ENCODE data around the gene KLK14.
A peak's percentile ranks its signal among the peaks of the same experiment; 100 is the strongest.

The KLK14 gene, protein sequence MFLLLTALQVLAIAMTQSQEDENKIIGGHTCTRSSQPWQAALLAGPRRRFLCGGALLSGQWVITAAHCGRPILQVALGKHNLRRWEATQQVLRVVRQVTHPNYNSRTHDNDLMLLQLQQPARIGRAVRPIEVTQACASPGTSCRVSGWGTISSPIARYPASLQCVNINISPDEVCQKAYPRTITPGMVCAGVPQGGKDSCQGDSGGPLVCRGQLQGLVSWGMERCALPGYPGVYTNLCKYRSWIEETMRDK

DNA sequence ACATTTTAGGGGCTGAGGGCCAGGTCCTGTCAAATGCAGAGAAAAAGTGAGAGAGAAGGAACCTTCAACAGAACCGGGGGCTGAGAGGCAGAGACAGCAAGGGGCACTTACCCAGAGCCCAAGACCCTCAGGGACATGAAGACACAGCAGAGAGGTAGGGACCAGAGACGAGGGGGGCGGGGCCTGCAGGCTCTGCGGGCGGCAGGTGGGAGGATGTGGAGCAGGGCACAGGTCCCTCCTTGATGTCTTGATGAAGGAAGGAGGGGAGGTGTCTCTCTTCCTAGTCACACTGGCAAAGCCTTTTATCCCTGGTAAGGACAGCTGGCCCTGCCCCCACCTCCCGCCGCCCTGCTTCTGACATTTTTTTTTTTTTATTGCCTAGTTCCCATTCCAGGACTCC is at the start of gene KLK14:
Gene KLK14, minus strand, starts transcription at position 277 of the 400 bp plus-strand sequence. Its CDS starts 273 bp downstream, at position 4.
- no peak for DNase-seq

DNA sequence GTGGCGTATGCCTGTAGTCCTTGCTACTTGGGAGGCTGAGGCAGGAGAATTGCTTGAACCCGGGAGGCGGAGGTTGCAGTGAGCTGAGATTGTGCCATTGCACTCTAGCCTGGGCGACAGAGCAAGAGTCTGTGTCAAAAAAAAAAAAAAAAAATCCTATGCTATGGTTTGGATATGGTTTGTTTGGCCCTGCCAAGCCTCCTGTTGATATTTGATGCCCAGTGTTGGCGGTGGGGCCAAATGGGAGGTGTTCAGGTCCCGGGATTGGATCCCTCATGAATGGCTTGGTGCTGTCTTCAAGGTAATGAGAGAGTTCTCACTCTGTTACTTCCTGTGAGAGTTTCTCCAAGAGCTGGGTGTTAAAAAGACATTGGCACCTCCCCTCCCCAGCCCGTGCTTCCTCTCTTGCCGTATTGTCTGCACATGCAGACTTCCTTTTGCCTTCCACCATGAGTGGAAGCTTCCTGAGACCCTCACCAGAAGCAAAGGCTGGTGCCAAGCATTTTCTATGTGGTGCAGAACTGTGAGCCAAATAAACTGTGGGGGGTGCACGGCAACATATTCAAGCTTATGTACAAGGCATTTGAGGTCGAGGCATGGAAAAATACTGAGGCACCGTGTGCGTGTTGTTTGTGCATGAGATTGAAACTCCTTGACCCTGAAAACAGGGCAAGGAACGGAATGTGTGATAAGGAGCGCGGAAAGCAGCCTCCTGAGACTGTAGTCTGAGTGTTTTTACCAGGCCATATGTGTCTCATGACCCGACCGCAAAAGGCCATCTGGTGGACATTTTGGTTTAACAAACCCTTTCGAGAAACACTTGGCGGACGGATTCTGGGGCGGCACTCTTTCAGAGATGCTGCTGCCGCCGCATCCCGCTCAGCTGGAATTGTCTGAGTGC is 49.3 kb upstream of the KLK14 start:
- DNase-seq = peak; percentile 36 to 41

DNA sequence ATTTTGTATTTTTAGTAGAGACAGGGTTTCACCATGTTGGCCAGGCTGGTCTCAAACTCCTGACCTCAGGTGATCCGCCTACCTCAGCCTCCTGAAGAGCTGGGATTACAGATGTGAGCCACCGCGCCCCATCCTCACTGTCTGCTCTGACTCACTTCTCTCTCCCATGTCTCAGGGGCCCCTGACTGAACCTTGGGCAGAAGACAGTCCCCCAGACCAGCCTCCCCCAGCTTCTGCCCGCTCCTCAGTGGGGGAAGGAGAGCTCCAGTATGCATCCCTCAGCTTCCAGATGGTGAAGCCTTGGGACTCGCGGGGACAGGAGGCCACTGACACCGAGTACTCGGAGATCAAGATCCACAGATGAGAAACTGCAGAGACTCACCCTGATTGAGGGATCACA is 47.0 kb upstream of the KLK14 start:
- DNase-seq = no peak

DNA sequence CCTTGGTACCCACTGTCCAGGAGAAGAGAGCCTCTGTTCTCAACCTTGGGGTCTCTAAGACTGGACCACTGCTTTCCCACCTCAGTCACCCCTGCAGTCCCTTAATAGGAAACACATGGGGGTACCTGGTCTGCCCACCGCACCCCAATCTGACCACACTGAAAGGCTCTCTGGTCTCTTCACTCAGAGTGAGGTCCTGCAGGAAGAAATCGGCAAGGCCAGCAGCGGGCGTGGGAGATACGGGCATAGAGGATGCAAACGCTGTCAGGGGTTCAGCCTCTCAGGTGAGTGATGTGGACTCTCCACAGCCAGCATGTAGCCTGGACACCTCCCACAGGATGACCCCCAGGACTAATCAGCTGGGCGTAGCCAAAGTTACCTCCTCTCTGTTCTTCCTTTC is 45.5 kb upstream of the KLK14 start:
- no peak for DNase-seq

DNA sequence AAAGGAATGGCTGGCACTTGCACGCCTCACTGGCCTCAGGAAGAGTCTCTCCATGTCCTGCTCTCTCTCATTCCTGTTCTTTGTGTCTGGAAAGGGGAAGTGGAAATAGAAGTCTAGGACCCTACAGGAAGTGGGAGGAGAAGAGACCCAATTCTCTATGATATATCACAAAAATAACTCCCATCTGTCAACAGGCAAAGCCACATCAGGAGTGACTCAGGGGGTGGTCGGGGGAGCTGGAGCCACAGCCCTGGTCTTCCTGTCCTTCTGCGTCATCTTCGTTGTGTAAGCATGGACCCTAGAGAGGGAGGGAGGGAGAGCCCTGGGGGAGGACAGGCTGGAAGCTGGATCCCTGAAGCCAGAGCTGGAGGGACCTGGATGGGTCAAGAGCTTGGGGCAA is 45.1 kb upstream of the KLK14 start:
- peak in 1 of 2 donors; percentile 75 for DNase-seq

DNA sequence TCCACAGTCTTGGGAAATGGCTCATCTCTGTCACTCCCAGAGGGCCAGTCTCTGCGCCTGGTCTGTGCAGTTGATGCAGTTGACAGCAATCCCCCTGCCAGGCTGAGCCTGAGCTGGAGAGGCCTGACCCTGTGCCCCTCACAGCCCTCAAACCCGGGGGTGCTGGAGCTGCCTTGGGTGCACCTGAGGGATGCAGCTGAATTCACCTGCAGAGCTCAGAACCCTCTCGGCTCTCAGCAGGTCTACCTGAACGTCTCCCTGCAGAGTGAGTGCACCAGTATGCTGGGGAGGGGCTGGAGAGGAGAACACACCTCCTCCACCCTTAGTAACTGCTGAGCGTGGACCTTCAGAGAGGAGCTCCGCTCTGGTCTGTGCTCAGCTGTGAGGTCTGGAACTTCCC is 44.3 kb upstream of the KLK14 start:
- DNase-seq = no peak

DNA sequence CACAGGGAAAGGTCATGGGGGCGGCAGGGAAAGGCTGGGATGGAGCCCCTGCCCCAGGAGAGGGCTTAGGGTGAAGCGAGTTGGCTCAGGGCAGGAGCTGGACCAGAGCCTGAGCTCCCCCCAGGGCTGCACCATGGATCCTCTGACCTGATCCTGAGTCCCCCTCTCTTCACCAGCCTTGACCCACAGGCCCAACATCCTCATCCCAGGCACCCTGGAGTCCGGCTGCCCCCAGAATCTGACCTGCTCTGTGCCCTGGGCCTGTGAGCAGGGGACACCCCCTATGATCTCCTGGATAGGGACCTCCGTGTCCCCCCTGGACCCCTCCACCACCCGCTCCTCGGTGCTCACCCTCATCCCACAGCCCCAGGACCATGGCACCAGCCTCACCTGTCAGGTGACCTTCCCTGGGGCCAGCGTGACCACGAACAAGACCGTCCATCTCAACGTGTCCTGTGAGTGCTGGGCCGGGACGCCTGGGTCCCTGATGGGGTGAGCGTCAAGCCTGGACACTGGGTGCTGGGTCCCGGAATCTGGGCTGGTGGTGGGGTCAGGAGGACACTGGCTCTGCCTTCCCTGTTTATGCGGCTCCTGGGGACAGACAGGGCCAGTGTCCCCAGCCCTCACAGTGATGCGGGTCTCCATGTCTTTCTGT is 42.9 kb upstream of the KLK14 start:
- no peak for DNase-seq

DNA sequence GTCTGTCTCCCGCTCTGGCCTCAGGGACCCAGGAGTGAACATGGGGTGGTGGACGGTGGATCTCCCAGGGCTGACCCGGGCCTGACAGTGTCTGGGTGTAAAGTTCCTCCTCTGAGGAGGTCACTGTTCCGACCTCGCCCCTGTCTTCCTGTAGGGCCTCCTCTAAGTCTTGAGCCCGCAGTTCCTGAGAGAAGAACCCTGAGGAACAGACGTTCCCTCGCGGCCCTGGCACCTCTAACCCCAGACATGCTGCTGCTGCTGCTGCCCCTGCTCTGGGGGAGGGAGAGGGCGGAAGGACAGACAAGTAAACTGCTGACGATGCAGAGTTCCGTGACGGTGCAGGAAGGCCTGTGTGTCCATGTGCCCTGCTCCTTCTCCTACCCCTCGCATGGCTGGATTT is 42.0 kb upstream of the KLK14 start, which contains the start of gene SIGLEC9:
Gene SIGLEC9, plus strand, starts transcription at position 178 of the 400 bp plus-strand sequence. Its CDS starts 69 bp downstream, at position 247.
- peak in 1 of 2 donors; percentile 53 for DNase-seq

DNA sequence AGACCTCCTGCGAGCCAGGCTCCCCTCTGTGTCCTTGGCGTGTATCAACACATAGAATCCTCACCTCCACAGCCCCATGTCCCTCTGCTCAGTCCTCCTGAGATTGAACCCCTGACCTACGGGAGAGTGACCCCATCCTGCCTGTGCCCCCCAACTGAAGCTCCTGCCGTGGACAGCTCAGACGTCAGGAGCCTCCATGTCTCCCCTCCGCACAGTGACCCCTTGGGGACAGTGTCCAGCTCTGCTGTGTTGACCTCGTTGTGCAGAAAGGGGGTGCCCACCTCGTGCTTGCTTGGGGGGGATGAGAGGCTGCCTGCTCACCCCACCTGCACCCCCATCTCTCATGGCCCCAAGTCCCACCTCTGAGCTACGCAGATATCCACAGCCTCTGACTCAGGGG is 41.5 kb upstream of the KLK14 start:
- DNase-seq = no peak

DNA sequence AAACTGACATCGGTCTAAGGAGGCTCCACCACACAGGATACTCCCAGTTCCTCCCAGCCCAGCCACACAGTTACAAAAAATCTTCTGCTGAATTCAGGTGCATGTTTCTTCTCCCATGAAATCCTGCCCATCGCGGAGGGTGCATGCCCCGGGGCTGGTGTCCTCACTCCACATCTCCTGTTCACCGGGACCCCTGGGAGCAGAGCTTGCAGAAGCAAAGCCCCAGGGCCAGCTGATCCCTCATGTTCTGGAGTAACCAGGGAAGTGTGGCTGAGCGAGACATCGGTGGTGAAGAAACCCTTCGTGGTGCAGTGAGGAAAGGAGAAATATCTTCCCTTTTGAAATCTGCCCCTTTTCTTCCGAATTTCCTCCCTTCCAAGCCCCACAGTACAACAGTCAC is 41.1 kb upstream of the KLK14 start:
- no peak for DNase-seq

DNA sequence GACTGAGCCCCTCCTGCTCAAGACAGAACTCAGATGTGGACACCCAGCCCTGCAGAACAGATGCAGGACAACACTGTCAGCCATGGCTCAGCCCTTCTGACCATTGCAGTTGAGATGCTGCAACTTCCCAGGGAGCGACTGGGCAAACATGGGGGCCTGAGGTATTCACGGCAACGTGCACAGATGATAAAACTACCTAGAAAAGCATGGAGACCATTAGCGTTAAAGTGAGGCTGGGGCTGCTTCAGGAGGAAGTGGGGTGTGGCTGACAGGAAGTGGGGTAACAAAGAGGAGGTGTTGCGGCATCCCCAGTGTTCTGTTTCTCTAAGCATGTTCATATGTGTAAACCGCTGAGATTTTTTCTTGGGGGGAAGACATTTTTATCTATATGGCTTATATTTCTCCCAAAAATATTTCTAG is 40.7 kb upstream of the KLK14 start:
- peak; percentile 60 to 67 for DNase-seq

DNA sequence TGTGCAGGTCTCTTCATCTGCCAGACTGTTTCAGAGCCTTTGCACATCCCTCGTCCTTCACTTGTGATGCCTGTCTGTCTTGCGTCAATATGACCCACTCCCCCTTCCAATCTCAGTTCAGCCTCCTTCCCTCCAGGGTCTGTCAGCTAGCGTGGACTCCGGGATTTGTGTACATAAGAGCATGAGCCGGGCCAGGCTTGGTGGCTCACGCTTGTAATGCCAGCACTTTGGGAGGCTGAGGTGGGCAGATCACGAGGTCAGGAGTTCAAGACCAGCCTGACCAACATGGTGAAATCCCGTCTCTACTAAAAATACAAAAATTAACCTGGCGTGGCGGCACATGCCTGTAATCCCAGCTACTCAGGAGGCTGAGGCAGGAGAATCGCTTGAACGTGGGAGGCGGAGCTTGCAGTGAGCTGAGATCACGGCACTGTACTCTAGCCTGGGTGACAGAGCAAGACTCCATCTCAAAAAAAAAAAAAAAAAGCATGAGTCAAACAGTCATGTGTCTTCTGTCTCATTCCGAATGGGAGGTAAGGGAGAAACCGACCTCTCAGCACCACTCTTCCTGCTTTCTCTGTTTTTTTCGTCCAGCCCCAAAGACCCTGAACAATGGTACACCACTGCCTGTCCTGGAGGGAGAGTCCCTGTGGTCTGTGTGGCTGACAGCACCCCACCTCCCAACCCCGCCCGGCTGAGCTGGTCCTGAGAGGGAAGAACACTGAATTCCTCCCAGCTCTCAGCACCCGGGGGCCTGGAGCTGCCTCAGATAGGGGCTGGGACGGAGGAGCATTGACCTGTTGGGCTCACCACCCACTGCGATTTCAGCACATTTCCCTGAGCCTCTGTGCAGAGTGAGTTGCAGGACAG is 39.7 kb upstream of the KLK14 start:
- DNase-seq = peak in 1 of 2 donors; percentile 53

DNA sequence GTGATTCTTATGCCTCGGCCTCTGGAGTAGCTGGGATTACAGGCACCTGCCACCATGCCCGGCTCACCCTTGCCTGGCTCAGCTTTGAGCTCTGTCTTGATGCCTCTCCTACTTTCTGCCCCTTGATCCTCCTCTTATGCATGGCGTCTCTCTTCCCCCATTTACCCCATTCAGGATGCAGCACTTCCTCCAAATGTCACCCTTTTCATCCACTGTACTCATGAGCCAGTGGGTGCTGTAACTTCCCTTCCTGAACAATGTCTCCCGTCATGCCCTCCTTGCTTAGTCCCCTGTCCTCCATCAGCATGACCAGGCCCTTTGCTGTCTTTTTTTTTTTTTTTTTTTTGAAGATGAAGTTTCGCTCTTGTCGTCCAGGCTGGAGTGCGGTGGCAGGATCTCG is 38.6 kb upstream of the KLK14 start:
- DNase-seq = no peak

DNA sequence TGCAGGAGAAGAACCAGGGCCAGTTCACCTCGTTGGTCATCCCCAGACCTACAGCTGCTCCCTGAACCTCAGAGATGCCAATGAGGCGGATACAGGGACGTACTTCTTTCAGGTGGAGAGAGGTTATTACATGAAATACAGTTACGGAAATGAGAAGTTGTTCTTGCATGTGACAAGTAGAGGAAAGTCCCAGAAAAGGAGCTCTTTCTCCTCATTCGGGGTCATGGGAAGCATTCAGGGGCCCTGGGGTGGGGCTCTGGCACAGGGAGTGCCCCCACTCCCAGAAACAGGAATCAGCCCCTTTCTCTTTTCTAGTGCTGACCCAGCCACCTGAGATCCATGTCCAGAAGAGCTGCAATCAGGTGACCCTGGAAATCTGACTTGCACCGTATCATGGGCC is 37.5 kb upstream of the KLK14 start:
- no peak for DNase-seq

DNA sequence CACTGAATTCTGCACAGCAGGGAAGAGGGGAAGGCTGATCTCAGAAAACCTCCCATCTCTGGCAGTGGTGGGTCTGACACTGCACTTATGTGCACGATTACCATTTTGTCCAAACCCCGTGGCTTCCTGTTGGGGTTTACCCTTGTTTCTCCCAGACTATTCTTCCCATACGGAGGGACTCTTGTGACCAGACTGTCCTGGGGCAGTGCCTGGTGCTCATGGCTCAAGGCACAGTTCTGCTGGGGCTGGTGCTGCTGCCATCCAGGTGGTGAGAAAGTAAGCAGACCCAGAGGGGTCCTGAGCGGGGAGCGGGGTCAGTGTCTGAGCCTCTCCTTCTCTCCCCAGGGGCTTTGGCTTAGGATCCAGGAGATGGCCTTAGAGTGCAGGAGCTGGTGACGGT is 36.9 kb upstream of the KLK14 start:
- DNase-seq = no peak

DNA sequence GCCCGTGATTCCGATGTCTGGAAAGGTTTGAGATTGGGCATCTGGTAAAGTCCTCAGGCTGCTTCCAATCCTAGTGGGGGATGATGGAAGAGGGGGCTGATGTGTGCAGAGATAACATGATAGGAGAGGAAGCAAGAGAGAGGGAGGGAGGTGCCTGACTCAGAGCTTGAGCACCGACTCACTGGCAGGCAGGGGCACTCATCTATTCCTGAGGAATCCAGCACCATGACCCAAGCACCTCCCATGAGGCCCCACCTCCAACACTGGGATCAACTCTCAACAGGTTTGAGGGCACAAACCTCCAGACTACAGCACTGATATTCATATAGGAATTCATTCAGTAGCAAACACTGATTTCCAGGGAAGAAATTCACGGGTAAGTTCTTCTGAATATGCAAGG is 36.4 kb upstream of the KLK14 start:
- no peak for DNase-seq

DNA sequence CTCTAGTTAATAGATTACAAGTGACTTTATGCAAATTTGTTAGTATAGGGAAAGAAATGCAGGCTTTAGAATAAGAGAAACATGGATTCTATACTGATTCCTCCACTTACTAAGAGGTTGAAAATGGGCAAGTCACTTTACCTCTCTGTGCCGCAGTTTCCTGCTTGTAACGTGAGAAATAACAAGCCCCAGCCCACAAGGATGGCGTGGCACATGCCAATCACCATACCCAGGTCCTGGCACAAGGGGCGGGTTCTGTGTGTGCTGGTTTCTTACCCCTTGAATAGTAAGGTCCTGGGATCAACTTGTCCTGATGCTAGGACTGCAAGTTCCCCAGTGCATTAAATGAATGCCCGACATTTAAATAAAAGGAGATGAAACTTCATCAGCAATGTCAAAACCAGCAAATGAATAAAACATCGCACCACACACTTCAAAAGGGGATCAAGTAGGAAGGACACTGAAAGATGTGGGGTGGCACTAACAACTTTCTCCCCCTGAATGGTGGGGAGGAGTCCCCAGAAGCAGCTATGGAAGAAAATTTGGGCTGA is 34.1 kb upstream of the KLK14 start:
- DNase-seq = peak in 1 of 2 donors; percentile 34

DNA sequence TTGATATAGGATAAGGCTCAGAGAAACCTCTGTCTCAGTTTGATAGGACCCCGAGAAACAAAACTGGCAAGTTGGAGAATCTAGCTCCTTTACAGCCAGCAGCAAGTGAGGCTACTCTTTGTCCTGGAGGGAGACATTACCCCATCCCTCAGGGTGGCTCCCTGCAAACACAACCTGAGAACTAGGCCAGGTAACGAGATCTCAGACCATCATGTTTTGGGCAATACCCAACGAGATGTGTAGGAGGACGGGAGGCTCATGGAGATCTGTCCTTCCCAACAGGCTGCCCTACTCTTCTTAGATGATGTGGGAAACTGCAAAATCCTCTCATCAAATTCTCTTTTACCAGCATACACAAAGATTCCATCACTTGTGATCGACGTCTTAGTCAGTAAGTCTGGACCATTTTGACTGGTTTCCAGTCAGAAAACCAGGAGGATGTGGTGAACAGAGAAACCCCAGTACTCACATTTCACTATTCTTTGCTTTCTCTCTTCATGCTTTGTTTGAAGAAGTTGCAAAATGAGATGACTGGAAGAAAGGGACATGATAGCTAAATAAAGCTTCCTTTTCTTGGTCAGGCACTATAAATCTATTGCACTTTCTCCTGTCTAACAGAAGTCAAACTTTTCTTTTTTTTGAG is 31.5 kb upstream of the KLK14 start:
- DNase-seq = no peak

DNA sequence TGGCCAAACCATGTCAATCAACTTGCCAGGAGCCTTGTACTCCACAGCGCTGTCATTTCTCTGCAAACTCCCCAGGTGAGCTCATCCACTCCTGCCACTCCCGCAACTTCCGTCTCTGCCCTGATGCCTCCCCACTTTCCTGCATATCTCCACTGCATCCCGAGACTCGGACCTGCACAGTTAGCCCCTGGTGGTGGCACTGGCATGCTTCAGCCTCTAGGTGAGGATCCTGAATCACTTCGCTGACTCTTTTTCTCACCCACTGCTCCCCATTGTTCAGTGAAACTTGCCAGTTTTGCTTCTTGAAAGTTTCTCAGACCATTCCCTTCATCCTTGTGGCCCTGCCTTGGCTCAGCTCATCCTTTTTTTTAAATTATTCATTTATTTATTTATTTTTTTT is 28.9 kb upstream of the KLK14 start:
- no peak for DNase-seq

DNA sequence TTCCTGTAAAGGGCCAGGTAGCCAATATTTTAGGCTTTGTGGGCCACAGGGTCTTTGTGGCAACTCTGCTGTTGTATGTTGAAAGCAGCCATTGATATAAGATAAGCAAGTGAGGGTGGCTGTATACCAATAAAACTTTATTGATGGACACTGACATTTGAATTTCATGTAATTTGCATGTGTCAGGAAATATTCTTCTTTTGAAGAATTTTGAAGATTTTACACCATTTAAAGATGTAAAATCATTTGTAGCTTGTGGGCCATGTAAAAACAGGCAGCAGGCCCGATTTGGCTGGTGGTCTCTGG is 27.9 kb upstream of the KLK14 start:
- DNase-seq = no peak

DNA sequence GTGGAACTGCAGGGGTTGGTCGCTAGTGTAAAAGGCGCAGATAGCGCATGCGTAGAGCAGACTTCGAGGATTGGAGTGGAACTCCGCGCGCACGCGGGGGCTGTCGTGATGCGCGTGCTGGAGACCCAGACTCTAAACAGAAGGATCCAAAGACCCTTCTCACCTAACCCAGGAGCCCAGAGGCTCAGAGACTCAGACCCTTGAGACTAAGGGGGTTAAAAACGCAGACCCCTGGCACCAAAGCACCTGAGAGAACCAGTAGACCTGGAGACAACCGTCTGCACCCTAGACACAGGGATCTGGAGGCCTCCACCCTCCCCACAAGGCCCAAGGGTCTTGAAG is 26.1 kb upstream of the KLK14 start:
- no peak for DNase-seq

Measured in CD4-positive, alpha-beta T cell treated with Interleukin-1 beta for 1 hour (primary cell).